ENCODE results near the gene NAPG.
"Not testable (repeated sequence)": the region's sequence is repeated elsewhere in the genome, so short reads cannot be mapped to it uniquely, and the experiment has no call there.

Gene NAPG

DNA sequence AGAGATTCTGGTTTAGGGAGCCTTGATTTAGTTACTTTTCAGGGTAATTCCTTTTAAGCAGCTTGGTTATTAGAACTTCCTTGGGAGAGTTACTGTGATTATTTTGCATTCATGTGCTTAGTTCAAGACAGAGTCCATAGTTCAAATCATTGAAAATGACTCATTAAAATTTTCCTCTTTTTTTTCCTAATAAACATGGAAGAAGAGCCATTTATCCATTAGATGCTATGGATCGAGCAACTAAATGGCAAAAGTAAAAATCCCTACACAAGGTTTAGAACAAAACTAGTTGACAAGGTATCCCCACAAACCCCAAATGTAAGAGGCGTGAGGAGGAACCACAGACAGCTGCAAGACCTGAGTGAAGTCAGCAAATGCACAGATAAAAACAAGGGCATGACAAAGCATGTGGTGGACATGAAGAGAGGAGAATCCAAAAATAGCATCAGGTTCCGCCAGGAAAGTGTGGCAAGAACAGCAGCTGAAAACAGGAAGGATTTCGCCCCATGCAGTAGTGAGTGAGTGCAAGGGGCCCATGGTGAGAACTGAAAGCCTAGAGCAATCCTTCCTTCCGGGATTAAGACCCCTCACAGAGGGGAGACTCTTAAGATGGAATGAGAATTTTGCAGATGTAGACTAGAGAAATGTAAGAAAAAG is 67.7 kb downstream of the NAPG start:
- DNase-seq (ENCODE audit: low spot score); H2BK120ac ChIP-seq (ENCODE audit: low read depth, low read length); H3K9me3 ChIP-seq (replicated peaks in 1 of 2; ENCODE audit: control insufficient read depth in 2 of 2, insufficient read depth in 1 of 2, low read depth in 1 of 2, low read length in 2 of 2); H3K4me3 ChIP-seq (ENCODE audit: low read length in 2 of 2); H2AFZ ChIP-seq (ENCODE audit: low read length); H3K4me2 ChIP-seq (ENCODE audit: insufficient read depth, low read length, poor library complexity, severe bottlenecking); H3K27ac ChIP-seq (replicated peaks; ENCODE audit: low read length); H3K4me1 ChIP-seq (ENCODE audit: control insufficient read depth in 2 of 2, insufficient read depth in 1 of 2, low read depth in 1 of 2, low read length in 2 of 2); H4K91ac ChIP-seq (ENCODE audit: low read depth, low read length, poor library complexity); H2BK5ac ChIP-seq (ENCODE audit: low read length); H3K36me3 ChIP-seq (replicated peaks in 1 of 2; ENCODE audit: control insufficient read depth in 2 of 2, insufficient read depth in 2 of 2, low read length in 2 of 2); H3K14ac ChIP-seq (ENCODE audit: low read length); H3K79me1 ChIP-seq (ENCODE audit: low read depth, low read length); H3K27me3 ChIP-seq (ENCODE audit: control insufficient read depth in 3 of 3, insufficient read depth in 3 of 3, low read depth in 1 of 3, low read length in 3 of 3); H2BK15ac ChIP-seq (ENCODE audit: low read length); H4K8ac ChIP-seq (ENCODE audit: low read depth, low read length); H2BK12ac ChIP-seq (ENCODE audit: low read length); H3K4ac ChIP-seq (ENCODE audit: low read length); H3K23ac ChIP-seq (ENCODE audit: low read depth, low read length, poor library complexity); H3K9ac ChIP-seq (ENCODE audit: low read depth, low read length, poor library complexity); H2AK5ac ChIP-seq (ENCODE audit: low read depth, low read length); H3K18ac ChIP-seq (ENCODE audit: low read length): not testable (repeated sequence)
- WGBS, 2 donors (ENCODE audit: extremely low coverage in 2 of 2, insufficient read length in 2 of 2, insufficient replicate concordance in 1 of 2), result no CpG with 5 or more reads among the region's 5 CpGs

DNA sequence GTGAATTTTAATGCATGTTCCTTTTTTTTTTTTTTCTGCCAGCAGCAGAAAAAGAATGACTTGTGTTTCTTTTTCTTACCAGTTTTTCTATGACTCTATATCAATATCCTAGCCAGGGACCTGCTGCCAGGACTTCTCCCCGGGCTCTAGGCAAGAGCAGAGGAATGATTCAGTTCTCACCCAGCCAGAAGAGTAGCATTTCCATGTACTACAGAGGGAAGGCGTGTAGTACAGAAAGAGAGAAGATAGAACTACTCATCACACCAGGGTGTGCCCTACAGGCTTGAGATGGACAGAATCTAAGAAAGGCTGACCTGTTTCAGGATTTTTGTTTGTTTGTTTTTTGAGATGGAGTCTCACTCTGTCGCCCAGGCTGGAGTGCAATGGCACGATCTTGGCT is 70.1 kb downstream of the NAPG start:
- not testable (repeated sequence) for H3K36me3 ChIP-seq (replicated peaks in 1 of 2; ENCODE audit: control insufficient read depth in 2 of 2, insufficient read depth in 2 of 2, low read length in 2 of 2); H3K9ac ChIP-seq (ENCODE audit: low read depth, low read length, poor library complexity); DNase-seq (ENCODE audit: low spot score); H2BK15ac ChIP-seq (ENCODE audit: low read length); H3K4me3 ChIP-seq (ENCODE audit: low read length in 2 of 2); H3K14ac ChIP-seq (ENCODE audit: low read length); H3K4me2 ChIP-seq (ENCODE audit: insufficient read depth, low read length, poor library complexity, severe bottlenecking); H3K9me3 ChIP-seq (replicated peaks in 1 of 2; ENCODE audit: control insufficient read depth in 2 of 2, insufficient read depth in 1 of 2, low read depth in 1 of 2, low read length in 2 of 2); H3K4ac ChIP-seq (ENCODE audit: low read length); H2BK120ac ChIP-seq (ENCODE audit: low read depth, low read length); H2AFZ ChIP-seq (ENCODE audit: low read length); H4K8ac ChIP-seq (ENCODE audit: low read depth, low read length); H3K27ac ChIP-seq (replicated peaks; ENCODE audit: low read length); H2BK5ac ChIP-seq (ENCODE audit: low read length); H4K91ac ChIP-seq (ENCODE audit: low read depth, low read length, poor library complexity); H3K4me1 ChIP-seq (ENCODE audit: control insufficient read depth in 2 of 2, insufficient read depth in 1 of 2, low read depth in 1 of 2, low read length in 2 of 2); H3K27me3 ChIP-seq (ENCODE audit: control insufficient read depth in 3 of 3, insufficient read depth in 3 of 3, low read depth in 1 of 3, low read length in 3 of 3); H3K18ac ChIP-seq (ENCODE audit: low read length); H2AK5ac ChIP-seq (ENCODE audit: low read depth, low read length); H3K23ac ChIP-seq (ENCODE audit: low read depth, low read length, poor library complexity); H3K79me1 ChIP-seq (ENCODE audit: low read depth, low read length); H2BK12ac ChIP-seq (ENCODE audit: low read length)
- no CpG with 5 or more reads among the region's 4 CpGs for WGBS, 2 donors (ENCODE audit: extremely low coverage in 2 of 2, insufficient read length in 2 of 2, insufficient replicate concordance in 1 of 2)

DNA sequence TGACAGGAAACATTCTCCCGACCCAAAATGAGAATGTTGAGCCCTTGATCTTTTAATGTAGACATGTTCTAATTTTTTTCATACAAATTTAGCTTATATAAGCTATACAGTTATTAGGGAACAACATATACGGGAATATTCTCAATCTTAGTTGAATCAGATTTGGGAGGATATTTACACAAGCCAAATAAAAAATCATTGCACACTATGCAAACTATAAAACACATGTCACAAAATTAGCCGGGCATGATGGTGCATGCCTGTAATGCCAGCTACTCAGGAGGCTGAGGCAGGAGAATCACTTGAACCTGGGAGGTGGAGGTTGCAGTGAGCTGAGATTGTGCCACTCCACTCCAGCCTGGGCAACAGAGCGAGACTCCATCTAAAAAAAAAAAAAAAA is 71.9 kb downstream of the NAPG start:
- not testable (repeated sequence) for H4K91ac ChIP-seq (ENCODE audit: low read depth, low read length, poor library complexity); H3K27ac ChIP-seq (replicated peaks; ENCODE audit: low read length); H2AK5ac ChIP-seq (ENCODE audit: low read depth, low read length); H2BK120ac ChIP-seq (ENCODE audit: low read depth, low read length); H3K36me3 ChIP-seq (replicated peaks in 1 of 2; ENCODE audit: control insufficient read depth in 2 of 2, insufficient read depth in 2 of 2, low read length in 2 of 2); H3K4ac ChIP-seq (ENCODE audit: low read length); DNase-seq (ENCODE audit: low spot score); H4K8ac ChIP-seq (ENCODE audit: low read depth, low read length); H3K18ac ChIP-seq (ENCODE audit: low read length); H3K4me3 ChIP-seq (ENCODE audit: low read length in 2 of 2); H3K79me1 ChIP-seq (ENCODE audit: low read depth, low read length); H3K9me3 ChIP-seq (replicated peaks in 1 of 2; ENCODE audit: control insufficient read depth in 2 of 2, insufficient read depth in 1 of 2, low read depth in 1 of 2, low read length in 2 of 2); H3K4me2 ChIP-seq (ENCODE audit: insufficient read depth, low read length, poor library complexity, severe bottlenecking); H2BK12ac ChIP-seq (ENCODE audit: low read length); H2AFZ ChIP-seq (ENCODE audit: low read length); H3K4me1 ChIP-seq (ENCODE audit: control insufficient read depth in 2 of 2, insufficient read depth in 1 of 2, low read depth in 1 of 2, low read length in 2 of 2); H3K23ac ChIP-seq (ENCODE audit: low read depth, low read length, poor library complexity); H2BK5ac ChIP-seq (ENCODE audit: low read length); H3K14ac ChIP-seq (ENCODE audit: low read length); H2BK15ac ChIP-seq (ENCODE audit: low read length); H3K27me3 ChIP-seq (ENCODE audit: control insufficient read depth in 3 of 3, insufficient read depth in 3 of 3, low read depth in 1 of 3, low read length in 3 of 3); H3K9ac ChIP-seq (ENCODE audit: low read depth, low read length, poor library complexity)
- no CpG with 5 or more reads among the region's 4 CpGs for WGBS, 2 donors (ENCODE audit: extremely low coverage in 2 of 2, insufficient read length in 2 of 2, insufficient replicate concordance in 1 of 2)

- not testable (repeated sequence) for H2BK12ac ChIP-seq (ENCODE audit: low read length); H3K23ac ChIP-seq (ENCODE audit: low read depth, low read length, poor library complexity); H2BK15ac ChIP-seq (ENCODE audit: low read length); H3K4me1 ChIP-seq (ENCODE audit: control insufficient read depth in 2 of 2, insufficient read depth in 1 of 2, low read depth in 1 of 2, low read length in 2 of 2); H3K79me1 ChIP-seq (ENCODE audit: low read depth, low read length); H3K27me3 ChIP-seq (ENCODE audit: control insufficient read depth in 3 of 3, insufficient read depth in 3 of 3, low read depth in 1 of 3, low read length in 3 of 3); H3K36me3 ChIP-seq (replicated peaks in 1 of 2; ENCODE audit: control insufficient read depth in 2 of 2, insufficient read depth in 2 of 2, low read length in 2 of 2); H3K9ac ChIP-seq (ENCODE audit: low read depth, low read length, poor library complexity); H2BK120ac ChIP-seq (ENCODE audit: low read depth, low read length); H4K8ac ChIP-seq (ENCODE audit: low read depth, low read length); H4K91ac ChIP-seq (ENCODE audit: low read depth, low read length, poor library complexity); H2AK5ac ChIP-seq (ENCODE audit: low read depth, low read length); H3K18ac ChIP-seq (ENCODE audit: low read length); DNase-seq (ENCODE audit: low spot score); H3K4me3 ChIP-seq (ENCODE audit: low read length in 2 of 2); H3K9me3 ChIP-seq (replicated peaks in 1 of 2; ENCODE audit: control insufficient read depth in 2 of 2, insufficient read depth in 1 of 2, low read depth in 1 of 2, low read length in 2 of 2); H3K4ac ChIP-seq (ENCODE audit: low read length); H3K4me2 ChIP-seq (ENCODE audit: insufficient read depth, low read length, poor library complexity, severe bottlenecking); H2AFZ ChIP-seq (ENCODE audit: low read length); H3K27ac ChIP-seq (replicated peaks; ENCODE audit: low read length); H3K14ac ChIP-seq (ENCODE audit: low read length); H2BK5ac ChIP-seq (ENCODE audit: low read length)
- no CpG with 5 or more reads among the region's 7 CpGs for WGBS, 2 donors (ENCODE audit: extremely low coverage in 2 of 2, insufficient read length in 2 of 2, insufficient replicate concordance in 1 of 2)
Observed at GRCh38 chr18:10600701-10601100, 74.9 kb downstream of the NAPG start.
